GM23338 (cell line): ENCODE results near the gene GPHN. TPM values are rescaled to one million over a fixed set of nuclear protein-coding genes. Genes with fewer than 3 reads are reported as not detected.

Experiments
- ATAC-seq: fragments of 200-7000 bp; cut with Tn5 transposase; 3 replicates; pipeline ENCODE4 v1.9.1; 2020
- DNase-seq: peaks from one replicate; pipeline ENCODE4 v3.0.0-alpha.2; 2015; ENCODE audit warnings: low spot score
- H2AFZ ChIP-seq: fragments of 200-600 bp; sonication (generic); 2 replicates; pipeline ENCODE4 v1.8.0; 2016; ENCODE audit warnings: antibody characterized with exemption, mild to moderate bottlenecking, moderate library complexity
- H3F3A ChIP-seq: fragments of 200-600 bp; sonication (generic); replicated peaks from 2 replicates; pipeline ENCODE4 v1.8.0; 2017; ENCODE audit warnings: antibody characterized with exemption, mixed run types, low read depth
- H3K27ac ChIP-seq: fragments of 200-600 bp; sonication (generic); 2 replicates; pipeline ENCODE4 v1.6.1; 2016; ENCODE audit warnings: low read depth
- H3K27me3 ChIP-seq: fragments of 200-600 bp; sonication (generic); 2 replicates; pipeline ENCODE4 v1.8.0; 2016; ENCODE audit warnings: mild to moderate bottlenecking, mixed run types, moderate library complexity; ENCODE audit not compliant: insufficient read depth
- H3K36me3 ChIP-seq: fragments of 200-600 bp; sonication (generic); 2 replicates; pipeline ENCODE4 v1.8.0; 2016; ENCODE audit warnings: mild to moderate bottlenecking; ENCODE audit not compliant: insufficient read depth
- H3K4me1 ChIP-seq: fragments of 200-600 bp; sonication (generic); 2 replicates; pipeline ENCODE4 v1.8.0; 2016; ENCODE audit warnings: mild to moderate bottlenecking, moderate library complexity; ENCODE audit not compliant: insufficient read depth
- H3K4me2 ChIP-seq: fragments of 200-600 bp; sonication (generic); 2 replicates; pipeline ENCODE4 v1.7.1; 2017; ENCODE audit warnings: mixed run types
- H3K4me3 ChIP-seq: fragments of 200-600 bp; sonication (generic); 2 replicates; pipeline ENCODE4 v1.6.1; 2016; ENCODE audit warnings: mixed run types
- H3K79me2 ChIP-seq: fragments of 200-600 bp; sonication (generic); replicated peaks from 2 replicates; pipeline ENCODE4 v1.8.0; 2017; ENCODE audit warnings: mild to moderate bottlenecking; ENCODE audit not compliant: insufficient read depth
- H3K9me2 ChIP-seq: fragments of 200-600 bp; sonication (generic); 2 replicates; pipeline ENCODE4 v1.8.0; 2017; ENCODE audit not compliant: insufficient read depth
- H4K20me1 ChIP-seq: fragments of 200-600 bp; sonication (generic); replicated peaks from 2 replicates; pipeline ENCODE4 v1.8.0; 2017; ENCODE audit warnings: mild to moderate bottlenecking; ENCODE audit not compliant: insufficient read depth
- H3K27ac Mint-ChIP-seq: 2 replicates; pipeline ENCODE4 v1.8.0; 2020; ENCODE audit warnings: inconsistent platforms, mild to moderate bottlenecking, moderate library complexity, mixed read lengths
- H3K27me3 Mint-ChIP-seq: 3 replicates; pipeline ENCODE4 v1.8.0; 2022; ENCODE audit warnings: low read depth, mild to moderate bottlenecking, moderate library complexity, mixed read lengths, inconsistent platforms; ENCODE audit not compliant: insufficient read depth, poor library complexity
- H3K36me3 Mint-ChIP-seq: 3 replicates; pipeline ENCODE4 v1.8.0; 2021; ENCODE audit warnings: low read depth, mild to moderate bottlenecking, inconsistent platforms, moderate library complexity, mixed read lengths
- H3K4me1 Mint-ChIP-seq: 3 replicates; pipeline ENCODE4 v1.8.0; 2020; ENCODE audit warnings: mild to moderate bottlenecking, inconsistent platforms, mixed read lengths
- H3K4me3 Mint-ChIP-seq: 3 replicates; pipeline ENCODE4 v1.8.0; 2021; ENCODE audit warnings: moderate library complexity, mild to moderate bottlenecking, inconsistent platforms, mixed read lengths
- H3K9me3 Mint-ChIP-seq: 3 replicates; pipeline ENCODE4 v1.8.0; 2020; ENCODE audit warnings: moderate library complexity, mild to moderate bottlenecking, inconsistent platforms, mixed read lengths
- CREB1 ChIP-seq: fragments of 250-450 bp; sonication (Bioruptor Pico); IDR thresholded peaks from 2 replicates; pipeline ENCODE4 v1.5.0; 2020; ENCODE audit warnings: low read depth, mild to moderate bottlenecking, moderate library complexity
- ETS1 ChIP-seq: IDR thresholded peaks from 2 replicates; pipeline ENCODE4 v1.6.1; 2016; ENCODE audit warnings: antibody characterized with exemption
- EZH2 ChIP-seq: fragments of 200-600 bp; sonication (generic); IDR thresholded peaks from one replicate; pipeline ENCODE4 v1.8.0; 2017; ENCODE audit warnings: antibody characterized with exemption, mild to moderate bottlenecking, low read depth; ENCODE audit not compliant: unreplicated experiment
- JUNB ChIP-seq: IDR thresholded peaks from one replicate; pipeline ENCODE4 v1.6.1; 2016; ENCODE audit warnings: antibody characterized with exemption; ENCODE audit not compliant: unreplicated experiment
- POLR2AphosphoS5 ChIP-seq: IDR thresholded peaks from 2 replicates; pipeline ENCODE4 v1.6.1; 2016; ENCODE audit warnings: antibody characterized with exemption, low read depth
- ZNF114 ChIP-seq: fragments of 250-450 bp; sonication (Bioruptor Pico); IDR thresholded peaks from 2 replicates; pipeline ENCODE4 v1.5.0; 2020; ENCODE audit warnings: mild to moderate bottlenecking, moderate library complexity
- ZNF462 ChIP-seq: fragments of 250-450 bp; sonication (Bioruptor Pico); IDR thresholded peaks from 2 replicates; pipeline ENCODE4 v1.5.0; 2020; ENCODE audit warnings: mild to moderate bottlenecking, moderate library complexity
- polyA plus RNA-seq: library from polyadenylated mRNA; unstranded; fragments of >200 nt; fragmentation: Nextera tagmentation; extraction: Ambion mirVana; gene quantifications from 2 replicates; pipeline ENCODE4 v1.2.1, GENCODE V29; 2016
- total RNA-seq: library from RNA; depleted of rRNA; stranded (reverse); fragments of >200 nt; shearing (Covaris generic); gene quantifications from 2 replicates; pipeline ENCODE4 v1.2.3, GENCODE V29; 2014
- TF ChIP-seq, protein P1 (sequence below): IDR thresholded peaks from one replicate; pipeline ENCODE4 v1.6.1; 2018; ENCODE audit warnings: antibody characterized with exemption; ENCODE audit not compliant: unreplicated experiment
- TF ChIP-seq, protein P2 (sequence below), 2 experiments: fragments of 200-600 bp in 1 of 2; sonication (generic) in 1 of 2; conservative IDR thresholded peaks; 2 replicates each; pipeline versions ENCODE4 v1.5.1 to v1.6.1; 2016 to 2017; ENCODE audit warnings: antibody characterized with exemption in 2 of 2, low read depth in 2 of 2, mild to moderate bottlenecking in 2 of 2, moderate library complexity in 1 of 2

The GPHN gene
- total and polyA plus RNA-seq, 2 experiments from 2014 or later: 17.6 to 20.6 TPM

DNA sequence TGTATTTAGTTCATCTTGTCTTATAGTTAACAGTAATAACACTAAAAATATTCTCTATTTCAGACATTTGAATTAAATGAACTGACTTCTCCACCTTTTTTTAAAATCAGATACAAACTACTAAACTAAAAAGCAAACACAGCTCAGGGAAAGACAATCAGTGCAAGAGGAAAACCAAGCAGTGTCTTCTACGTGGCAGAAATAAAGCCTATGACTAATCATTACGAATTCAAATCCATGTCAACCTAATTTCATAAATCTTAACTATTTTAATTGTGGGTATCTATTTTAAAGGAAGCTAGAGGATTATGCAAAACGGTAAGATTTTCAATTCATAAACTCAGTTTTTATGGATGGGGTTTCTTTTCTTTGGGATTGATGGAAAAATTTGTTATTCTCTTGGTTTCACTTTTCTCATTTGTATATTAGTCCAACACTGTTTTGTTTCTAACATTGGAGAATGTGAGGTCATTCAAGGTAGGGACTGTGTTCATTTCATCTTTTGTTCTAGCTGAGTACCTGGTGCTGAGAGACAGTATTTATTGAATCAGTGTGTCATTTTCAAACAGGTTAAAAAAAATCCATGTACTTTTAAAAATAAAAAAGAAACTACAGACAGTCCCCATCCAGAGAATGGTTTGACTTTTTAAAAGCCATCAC is 720.5 kb downstream of the GPHN start:
- H3K4me1 Mint-ChIP-seq: no peaks in the 10 kb centered on the region
- Histone ChIP-seq H3K27me3 (no peaks in the 10 kb centered on the region), H3K27ac (no peak overlapping the region), H3K4me1 (no peaks in the 10 kb centered on the region), H3K36me3 (no peaks in the 10 kb centered on the region), H3K9me2 (no peaks in the 10 kb centered on the region), H3K4me2 (no peak overlapping the region), H4K20me1 (no peaks in the 10 kb centered on the region), H3F3A (no peaks in the 10 kb centered on the region), H3K79me2 (no peaks in the 10 kb centered on the region), H2AFZ (peak overlapping the region; percentile 86), H3K4me3 (no peak overlapping the region)
- no peak for TF ChIP-seq ETS1
- no peak for TF ChIP-seq ZNF114 (CRISPR knock-in tag)
- no peak for TF ChIP-seq POLR2AphosphoS5
- TF ChIP-seq, protein P1, sequence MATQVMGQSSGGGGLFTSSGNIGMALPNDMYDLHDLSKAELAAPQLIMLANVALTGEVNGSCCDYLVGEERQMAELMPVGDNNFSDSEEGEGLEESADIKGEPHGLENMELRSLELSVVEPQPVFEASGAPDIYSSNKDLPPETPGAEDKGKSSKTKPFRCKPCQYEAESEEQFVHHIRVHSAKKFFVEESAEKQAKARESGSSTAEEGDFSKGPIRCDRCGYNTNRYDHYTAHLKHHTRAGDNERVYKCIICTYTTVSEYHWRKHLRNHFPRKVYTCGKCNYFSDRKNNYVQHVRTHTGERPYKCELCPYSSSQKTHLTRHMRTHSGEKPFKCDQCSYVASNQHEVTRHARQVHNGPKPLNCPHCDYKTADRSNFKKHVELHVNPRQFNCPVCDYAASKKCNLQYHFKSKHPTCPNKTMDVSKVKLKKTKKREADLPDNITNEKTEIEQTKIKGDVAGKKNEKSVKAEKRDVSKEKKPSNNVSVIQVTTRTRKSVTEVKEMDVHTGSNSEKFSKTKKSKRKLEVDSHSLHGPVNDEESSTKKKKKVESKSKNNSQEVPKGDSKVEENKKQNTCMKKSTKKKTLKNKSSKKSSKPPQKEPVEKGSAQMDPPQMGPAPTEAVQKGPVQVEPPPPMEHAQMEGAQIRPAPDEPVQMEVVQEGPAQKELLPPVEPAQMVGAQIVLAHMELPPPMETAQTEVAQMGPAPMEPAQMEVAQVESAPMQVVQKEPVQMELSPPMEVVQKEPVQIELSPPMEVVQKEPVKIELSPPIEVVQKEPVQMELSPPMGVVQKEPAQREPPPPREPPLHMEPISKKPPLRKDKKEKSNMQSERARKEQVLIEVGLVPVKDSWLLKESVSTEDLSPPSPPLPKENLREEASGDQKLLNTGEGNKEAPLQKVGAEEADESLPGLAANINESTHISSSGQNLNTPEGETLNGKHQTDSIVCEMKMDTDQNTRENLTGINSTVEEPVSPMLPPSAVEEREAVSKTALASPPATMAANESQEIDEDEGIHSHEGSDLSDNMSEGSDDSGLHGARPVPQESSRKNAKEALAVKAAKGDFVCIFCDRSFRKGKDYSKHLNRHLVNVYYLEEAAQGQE: no peak
- no peak for TF ChIP-seq JUNB
- TF ChIP-seq ZNF462 (CRISPR knock-in tag): no peak
- TF ChIP-seq, protein P2, sequence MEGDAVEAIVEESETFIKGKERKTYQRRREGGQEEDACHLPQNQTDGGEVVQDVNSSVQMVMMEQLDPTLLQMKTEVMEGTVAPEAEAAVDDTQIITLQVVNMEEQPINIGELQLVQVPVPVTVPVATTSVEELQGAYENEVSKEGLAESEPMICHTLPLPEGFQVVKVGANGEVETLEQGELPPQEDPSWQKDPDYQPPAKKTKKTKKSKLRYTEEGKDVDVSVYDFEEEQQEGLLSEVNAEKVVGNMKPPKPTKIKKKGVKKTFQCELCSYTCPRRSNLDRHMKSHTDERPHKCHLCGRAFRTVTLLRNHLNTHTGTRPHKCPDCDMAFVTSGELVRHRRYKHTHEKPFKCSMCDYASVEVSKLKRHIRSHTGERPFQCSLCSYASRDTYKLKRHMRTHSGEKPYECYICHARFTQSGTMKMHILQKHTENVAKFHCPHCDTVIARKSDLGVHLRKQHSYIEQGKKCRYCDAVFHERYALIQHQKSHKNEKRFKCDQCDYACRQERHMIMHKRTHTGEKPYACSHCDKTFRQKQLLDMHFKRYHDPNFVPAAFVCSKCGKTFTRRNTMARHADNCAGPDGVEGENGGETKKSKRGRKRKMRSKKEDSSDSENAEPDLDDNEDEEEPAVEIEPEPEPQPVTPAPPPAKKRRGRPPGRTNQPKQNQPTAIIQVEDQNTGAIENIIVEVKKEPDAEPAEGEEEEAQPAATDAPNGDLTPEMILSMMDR (conservative IDR thresholded peaks at IDR 0.05; ENCODE audit: low read depth in 2 of 2): no peak
- no peak for TF ChIP-seq EZH2
- no peak for TF ChIP-seq CREB1 (CRISPR knock-in tag)
- no peak for ATAC-seq
- H3K27me3 Mint-ChIP-seq: no peaks in the 10 kb centered on the region
- DNase-seq: no peak
- H3K36me3 Mint-ChIP-seq: no peaks in the 10 kb centered on the region
- no peaks in the 10 kb centered on the region for H3K9me3 Mint-ChIP-seq
- H3K27ac Mint-ChIP-seq: no peak overlapping the region
- H3K4me3 Mint-ChIP-seq: no peak overlapping the region
